ENCODE measurements around the gene MYL5. TPM values are rescaled to one million over a fixed set of nuclear protein-coding genes. Genes with fewer than 3 reads are reported as not detected.

MYL5 gene
- total and polyA plus RNA-seq, 10 of the 15 experiments (the other 5 are each of a cell fraction or from before 2014, with no cell fraction given), result 1.2 to 13.8 (median 7.1) TPM

GRCh38 chr4:721261-722168, 47.2 kb downstream of the MYL5 start:
- peaks cover 2 to 11% of the 10 kb centered on the region in 2 experiments; a peak in 2 of 4 replicates for H3K36me3 ChIP-seq (ENCODE audit: control insufficient read depth in 2 of 2, insufficient read depth in 2 of 2, low read length in 1 of 2)
- DNase-seq (ENCODE audit: low read depth, low spot score) (no peak), ATAC-seq (no peak), FAIRE-seq (no peak)
- 97% methylated on average over 31 of the region's 31 CpGs for WGBS (ENCODE audit: insufficient coverage, insufficient replicate concordance, low lambda C conversion rate, missing lambda C conversion rate)
- ChIA-PET CTCF (no interaction called here), RAD21 (ENCODE audit: unreplicated experiment) (no interaction called here), SMC1A (ENCODE audit: uncharacterized antibody, unreplicated experiment) (no interaction called here), POLR2A (no interaction called here)
- intact Hi-C loops (cut with micrococcal nuclease; ENCODE audit: unreplicated experiment), result no loop called here
- TF ChIP-seq JUNB (IDR thresholded peaks at IDR 0.05) (no peak), TBL1XR1 (IDR thresholded peaks at IDR 0.05; ENCODE audit: low read depth, low read length) (no peak), SKIL (IDR thresholded peaks at IDR 0.05; ENCODE audit: low read depth, poor library complexity, severe bottlenecking) (no peak)
- BruUV-seq (replicated peaks), result no TSS peak
- no peaks in the 10 kb centered on the region; the same call in none of the 2 replicates for H3K79me2 ChIP-seq (ENCODE audit: control insufficient read depth, insufficient read depth, low read length)
- H3K4me3 ChIP-seq, result no peak overlapping the region
- no peak overlapping the region for H2AFZ ChIP-seq (ENCODE audit: control insufficient read depth, low read depth, low read length)
- H3K27ac ChIP-seq (ENCODE audit: control insufficient read depth, insufficient read depth), result no peak overlapping the region
- in situ Hi-C loops (cut with MboI), result no loop called here
- H3K27me3 ChIP-seq (replicated peaks in 1 of 2; ENCODE audit: control insufficient read depth in 2 of 2, insufficient read depth in 2 of 2, low read length in 1 of 2), result no peaks in the 10 kb centered on the region
- peaks cover 2% of the 10 kb centered on the region; the same call in 1 of the 2 replicates for H4K20me1 ChIP-seq (ENCODE audit: control insufficient read depth, insufficient read depth)
- H3K4me1 ChIP-seq (ENCODE audit: control insufficient read depth, insufficient read depth, low read length), result no peaks in the 10 kb centered on the region
- no peak overlapping the region for H3K9ac ChIP-seq (ENCODE audit: control insufficient read depth, insufficient read depth, low read length)
- H3K4me2 ChIP-seq (ENCODE audit: control insufficient read depth, insufficient read depth), result no peak overlapping the region
- H3K9me3 ChIP-seq (replicated peaks; ENCODE audit: control insufficient read depth, insufficient read depth, low read length), result no peaks in the 10 kb centered on the region; the same call in 2 of the 3 replicates

Data from GM12878 (cell line).